OCI-LY7 (cell line): Measurements from ENCODE around the gene ZMIZ1.

Source experiments
- CTCF ChIP-seq: fragments of 200-600 bp; sonication (generic); conservative IDR thresholded peaks from 2 replicates; pipeline ENCODE4 v1.5.1; 2014; ENCODE audit warnings: mild to moderate bottlenecking, antibody characterized with exemption, low read length, moderate library complexity, mixed read lengths
- EZH2phosphoT487 ChIP-seq: fragments of 200-600 bp; sonication (generic); IDR thresholded peaks from 2 replicates; pipeline ENCODE4 v1.6.1; 2018; ENCODE audit warnings: low read depth, borderline replicate concordance, mild to moderate bottlenecking, mixed run types, antibody characterized with exemption, low read length, moderate library complexity, mixed read lengths

- peak; percentile 36; the same call in 1 of the 2 replicates for TF ChIP-seq CTCF
- no peak for TF ChIP-seq EZH2phosphoT487
Observed at GRCh38 chr10:79179164-79179956, 110.6 kb downstream of the ZMIZ1 start.
